SK-N-MC (cell line): ENCODE measurements around the gene SERPINI1.

ENCODE experiments used
- EZH2 ChIP-seq: fragments of 200-600 bp; sonication (generic); IDR thresholded peaks from one replicate; pipeline ENCODE4 v1.6.1; 2017; ENCODE audit warnings: antibody characterized with exemption
- POLR2AphosphoS5 ChIP-seq: IDR thresholded peaks from 2 replicates; pipeline ENCODE4 v1.6.1; 2012; ENCODE audit warnings: mild to moderate bottlenecking, low read depth, low read length, borderline replicate concordance

DNA sequence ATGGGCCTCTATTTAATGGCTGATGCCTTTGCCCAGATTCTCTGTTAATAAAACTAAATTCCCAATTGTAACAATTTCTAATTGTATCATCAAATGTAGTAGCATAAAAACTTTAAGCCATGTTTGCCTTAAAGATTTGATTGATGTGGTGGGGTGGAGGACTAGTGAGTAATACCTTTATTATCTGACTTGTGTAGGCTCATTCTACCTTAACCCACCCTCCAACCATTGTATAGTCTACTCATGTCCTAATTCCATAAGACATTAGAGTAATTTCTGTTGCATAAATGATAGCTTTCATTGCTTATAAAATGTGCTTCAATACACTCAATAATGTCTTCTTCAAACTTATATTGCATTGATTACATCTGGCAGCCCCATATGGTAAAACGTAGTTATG is 25.8 kb downstream of the SERPINI1 start:
- no peak for TF ChIP-seq EZH2
- TF ChIP-seq POLR2AphosphoS5, result no peak
